Ishikawa (cell line): ENCODE measurements around the gene ITPR2.

Source experiments
- CEBPB ChIP-seq: IDR thresholded peaks from 2 replicates; pipeline ENCODE4 v1.6.1; 2012
- CREB1 ChIP-seq: IDR thresholded peaks from 2 replicates; pipeline ENCODE4 v1.6.1; 2012; ENCODE audit warnings: low read depth
- EGR1 ChIP-seq: IDR thresholded peaks from 2 replicates; pipeline ENCODE4 v1.6.1; 2012
- EP300 ChIP-seq: IDR thresholded peaks from 2 replicates; pipeline ENCODE4 v1.6.1; 2012; ENCODE audit warnings: borderline replicate concordance
- FOXM1 ChIP-seq: IDR thresholded peaks from 2 replicates; pipeline ENCODE4 v1.6.1; 2012; ENCODE audit warnings: low read depth, borderline replicate concordance
- NFIC ChIP-seq: IDR thresholded peaks from 2 replicates; pipeline ENCODE4 v1.6.1; 2012
- RAD21 ChIP-seq: IDR thresholded peaks from 2 replicates; pipeline ENCODE4 v1.6.1; 2012; ENCODE audit warnings: low read depth
- TAF1 ChIP-seq: IDR thresholded peaks from 2 replicates; pipeline ENCODE4 v1.6.1; 2012; ENCODE audit warnings: low read depth, mild to moderate bottlenecking
- TCF12 ChIP-seq: IDR thresholded peaks from 2 replicates; pipeline ENCODE4 v1.6.1; 2012; ENCODE audit warnings: low read depth
- TEAD4 ChIP-seq: IDR thresholded peaks from 2 replicates; pipeline ENCODE4 v1.6.1; 2012
- USF1 ChIP-seq: IDR thresholded peaks from 2 replicates; pipeline ENCODE4 v1.6.1; 2012
- YY1 ChIP-seq: IDR thresholded peaks from 2 replicates; pipeline ENCODE4 v1.6.1; 2012; ENCODE audit warnings: low read depth
- ZBTB7A ChIP-seq: IDR thresholded peaks from 2 replicates; pipeline ENCODE4 v1.6.1; 2012; ENCODE audit warnings: low read depth
- TF ChIP-seq, protein P1 (sequence below): IDR thresholded peaks from 2 replicates; pipeline ENCODE4 v1.6.1; 2012
- TF ChIP-seq, protein P2 (sequence below): IDR thresholded peaks from 2 replicates; pipeline ENCODE4 v1.6.1; 2012; ENCODE audit warnings: low read depth, mild to moderate bottlenecking

ITPR2 gene

DNA sequence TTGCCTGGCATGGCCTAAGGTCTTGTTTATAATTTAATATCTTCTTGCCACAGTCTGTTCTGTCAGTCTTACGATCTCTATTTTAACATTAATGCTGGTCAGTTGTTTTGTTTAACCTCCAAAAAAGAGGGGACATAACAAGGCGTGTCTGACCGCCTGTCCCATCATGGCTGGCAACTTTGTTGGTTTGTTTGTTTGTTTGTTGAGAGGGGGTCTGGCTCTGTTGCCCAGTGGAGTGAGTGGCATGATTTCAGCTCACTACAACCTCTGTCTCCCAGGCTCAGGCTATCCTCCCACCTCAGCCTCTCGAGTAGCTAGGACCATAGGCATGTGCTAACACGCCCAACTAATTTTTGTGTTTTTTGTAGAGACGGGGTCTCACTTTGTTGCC is 36.1 kb upstream of the ITPR2 start:
- no peak for TF ChIP-seq EGR1
- no peak for TF ChIP-seq YY1
- TF ChIP-seq ZBTB7A, result no peak
- no peak for TF ChIP-seq TAF1
- TF ChIP-seq, protein P1, sequence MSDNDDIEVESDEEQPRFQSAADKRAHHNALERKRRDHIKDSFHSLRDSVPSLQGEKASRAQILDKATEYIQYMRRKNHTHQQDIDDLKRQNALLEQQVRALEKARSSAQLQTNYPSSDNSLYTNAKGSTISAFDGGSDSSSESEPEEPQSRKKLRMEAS, result no peak
- no peak for TF ChIP-seq CREB1
- TF ChIP-seq NFIC, result no peak
- TF ChIP-seq, protein P2, sequence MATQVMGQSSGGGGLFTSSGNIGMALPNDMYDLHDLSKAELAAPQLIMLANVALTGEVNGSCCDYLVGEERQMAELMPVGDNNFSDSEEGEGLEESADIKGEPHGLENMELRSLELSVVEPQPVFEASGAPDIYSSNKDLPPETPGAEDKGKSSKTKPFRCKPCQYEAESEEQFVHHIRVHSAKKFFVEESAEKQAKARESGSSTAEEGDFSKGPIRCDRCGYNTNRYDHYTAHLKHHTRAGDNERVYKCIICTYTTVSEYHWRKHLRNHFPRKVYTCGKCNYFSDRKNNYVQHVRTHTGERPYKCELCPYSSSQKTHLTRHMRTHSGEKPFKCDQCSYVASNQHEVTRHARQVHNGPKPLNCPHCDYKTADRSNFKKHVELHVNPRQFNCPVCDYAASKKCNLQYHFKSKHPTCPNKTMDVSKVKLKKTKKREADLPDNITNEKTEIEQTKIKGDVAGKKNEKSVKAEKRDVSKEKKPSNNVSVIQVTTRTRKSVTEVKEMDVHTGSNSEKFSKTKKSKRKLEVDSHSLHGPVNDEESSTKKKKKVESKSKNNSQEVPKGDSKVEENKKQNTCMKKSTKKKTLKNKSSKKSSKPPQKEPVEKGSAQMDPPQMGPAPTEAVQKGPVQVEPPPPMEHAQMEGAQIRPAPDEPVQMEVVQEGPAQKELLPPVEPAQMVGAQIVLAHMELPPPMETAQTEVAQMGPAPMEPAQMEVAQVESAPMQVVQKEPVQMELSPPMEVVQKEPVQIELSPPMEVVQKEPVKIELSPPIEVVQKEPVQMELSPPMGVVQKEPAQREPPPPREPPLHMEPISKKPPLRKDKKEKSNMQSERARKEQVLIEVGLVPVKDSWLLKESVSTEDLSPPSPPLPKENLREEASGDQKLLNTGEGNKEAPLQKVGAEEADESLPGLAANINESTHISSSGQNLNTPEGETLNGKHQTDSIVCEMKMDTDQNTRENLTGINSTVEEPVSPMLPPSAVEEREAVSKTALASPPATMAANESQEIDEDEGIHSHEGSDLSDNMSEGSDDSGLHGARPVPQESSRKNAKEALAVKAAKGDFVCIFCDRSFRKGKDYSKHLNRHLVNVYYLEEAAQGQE, result no peak
- TF ChIP-seq EP300, result no peak
- TF ChIP-seq TEAD4, result no peak
- no peak for TF ChIP-seq USF1
- no peak for TF ChIP-seq TCF12
- TF ChIP-seq CEBPB, result no peak

GRCh38 chr12:26868447-26869103 is 35.6 kb upstream of the ITPR2 start:
- no peak for TF ChIP-seq EGR1
- no peak for TF ChIP-seq CREB1
- TF ChIP-seq, protein P2, result no peak
- TF ChIP-seq TAF1, result no peak
- no peak for TF ChIP-seq RAD21
- no peak for TF ChIP-seq FOXM1
- TF ChIP-seq NFIC, result no peak
- no peak for TF ChIP-seq CEBPB
- no peak for TF ChIP-seq TEAD4
- TF ChIP-seq USF1, result no peak

GRCh38 chr12:26867080-26867479 is 34.1 kb upstream of the ITPR2 start:
- no peak for TF ChIP-seq CREB1
- no peak for TF ChIP-seq TAF1
- TF ChIP-seq EGR1, result no peak
- no peak for TF ChIP-seq TCF12
- no peak for TF ChIP-seq RAD21
- TF ChIP-seq FOXM1, result no peak
- TF ChIP-seq, protein P2, result no peak
- TF ChIP-seq ZBTB7A, result no peak
- TF ChIP-seq TEAD4, result no peak
- TF ChIP-seq USF1, result no peak

DNA sequence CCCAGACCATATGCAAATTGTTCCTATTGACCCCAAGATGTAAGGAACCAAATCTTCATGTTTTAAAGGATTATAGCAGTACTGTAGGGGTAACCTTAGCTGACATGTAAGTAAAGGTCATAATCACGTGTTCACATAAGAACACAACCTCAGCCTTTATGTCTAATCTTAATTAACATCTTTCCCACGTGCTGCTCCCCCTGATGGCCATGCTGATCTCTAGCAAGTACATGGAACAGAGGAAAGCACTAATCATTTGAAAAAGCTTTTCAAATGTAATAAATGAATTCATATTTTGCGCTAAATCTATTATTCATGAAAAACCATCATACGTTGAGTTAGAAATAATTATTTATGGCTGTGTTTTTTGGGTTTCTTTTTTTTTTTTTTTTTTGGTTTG is 30.5 kb upstream of the ITPR2 start:
- TF ChIP-seq CREB1 (no peak), YY1 (no peak), RAD21 (peak; percentile 23; the same call in 1 of the 2 replicates), ZBTB7A (no peak), USF1 (peak; percentile 50; the same call in 1 of the 2 replicates)
